Body of pancreas (tissue), 4 donors: ENCODE measurements around the gene TNFRSF1A. TPM values are rescaled to one million over a fixed set of nuclear protein-coding genes. Genes with fewer than 3 reads are reported as not detected.
A peak's percentile ranks its signal among the peaks of the same experiment; 100 is the strongest.

ENCODE experiments used
- ATAC-seq: fragments of 150-250 bp; one replicate; pipeline ENCODE4 v1.9.1; 2016
- DNase-seq, 4 donors: peaks; one replicate each; pipeline ENCODE4 v3.0.0-alpha.2; 2019
- H3K27ac ChIP-seq, 4 donors: fragments of 200-600 bp; sonication (generic); 1 replicate in 3 of 4; 2 replicates in 1 of 4; pipeline versions ENCODE4 v1.5.1 to v1.6.1; 2016 to 2019; ENCODE audit warnings: mild to moderate bottlenecking in 1 of 4, mixed read lengths in 1 of 4, moderate library complexity in 1 of 4
- H3K27me3 ChIP-seq, 2 donors: fragments of 200-600 bp; sonication (generic); one replicate each; pipeline ENCODE4 v1.6.0; 2016; ENCODE audit warnings: mild to moderate bottlenecking in 1 of 2
- H3K36me3 ChIP-seq, 2 donors: fragments of 200-600 bp; sonication (generic); replicated peaks in 1 of 2; 2 replicates each; pipeline ENCODE4 v1.5.1; 2016; ENCODE audit warnings: low read depth in 2 of 2; ENCODE audit not compliant: insufficient read depth in 1 of 2
- H3K4me1 ChIP-seq: fragments of 200-600 bp; sonication (generic); one replicate; pipeline ENCODE4 v1.6.0; 2016
- H3K4me3 ChIP-seq, 2 donors: fragments of 200-600 bp; sonication (generic); 1 replicate in 1 of 2; 2 replicates in 1 of 2; pipeline ENCODE4 v1.5.1; 2016 to 2019
- H3K9me3 ChIP-seq, 3 donors: fragments of 200-600 bp; sonication (generic); 1 replicate in 2 of 3; 2 replicates in 1 of 3; pipeline ENCODE4 v1.5.1; 2016
- CTCF ChIP-seq, 7 experiments: fragments of 450-650 bp in 4 of 7; fragments of 200-600 bp in 3 of 7; sonication (generic) in 3 of 7; IDR thresholded peaks; one replicate each; pipeline ENCODE4 v1.5.1; 2016 to 2019; ENCODE audit warnings: antibody characterized with exemption in 7 of 7
- POLR2A ChIP-seq, 3 donors: fragments of 450-650 bp; IDR thresholded peaks; one replicate each; pipeline ENCODE4 v1.6.1; 2016; ENCODE audit warnings: antibody characterized with exemption in 3 of 3, mild to moderate bottlenecking in 2 of 3
- WGBS, 2 donors: methylation state at CpG; one replicate each; pipeline ENCODE4 v1.1.5; 2017; 5-methylcytosine and 5-hydroxymethylcytosine counted together
- intact Hi-C: fragments of 100-400 bp; cut with DNase I; formaldehyde crosslinking; loops from one replicate; pipeline ENCODE4 v1.15.1; 2023
- total RNA-seq, 2 donors: library from RNA; depleted of rRNA; stranded (reverse); fragments of >200 nt; gene quantifications; one replicate each; pipeline ENCODE4 v1.1.0, GENCODE V29; 2016

Gene TNFRSF1A
- total RNA-seq, 2 donors from 2014 or later, result 54.5 to 92.0 TPM

GRCh38 chr12:6313326-6313940 is 28.4 kb downstream of the TNFRSF1A start:
- intact Hi-C loops, result no loop called here
- TF ChIP-seq CTCF (IDR thresholded peaks at IDR 0.05) (no peak), POLR2A (IDR thresholded peaks at IDR 0.05) (no peak)
- H3K36me3 ChIP-seq, result no peaks in the 10 kb centered on the region
- no peak for DNase-seq
- peak overlapping the region in 3 of 4 donors; percentile 52 to 84 (median 79) for H3K27ac ChIP-seq
- H3K4me1 ChIP-seq, result peaks cover 38% of the 10 kb centered on the region
- 91 to 92% methylated on average over 8 to 14 of the region's 14 CpGs for WGBS, 2 donors
- H3K4me3 ChIP-seq, result no peak overlapping the region
- H3K27me3 ChIP-seq, result no peaks in the 10 kb centered on the region
- no peaks in the 10 kb centered on the region for H3K9me3 ChIP-seq
- no peak for ATAC-seq

- H3K36me3 ChIP-seq, result no peaks in the 10 kb centered on the region
- ATAC-seq, result peak; percentile 55
- 57 to 80% methylated on average over 1 to 11 of the region's 11 CpGs for WGBS, 2 donors
- H3K9me3 ChIP-seq, result no peaks in the 10 kb centered on the region
- no peaks in the 10 kb centered on the region for H3K27me3 ChIP-seq
- intact Hi-C loops, result no loop called here
- H3K4me3 ChIP-seq, result no peak overlapping the region
- peaks cover 38% of the 10 kb centered on the region for H3K4me1 ChIP-seq
- TF ChIP-seq CTCF (IDR thresholded peaks at IDR 0.05), result no peak
- TF ChIP-seq POLR2A (IDR thresholded peaks at IDR 0.05), result no peak
- peak; percentile 51 to 73 (median 68) for DNase-seq
- H3K27ac ChIP-seq, result peak overlapping the region in 3 of 4 donors; percentile 52 to 84 (median 79)
These were observed 29.1 kb downstream of the TNFRSF1A start for GRCh38 chr12:6312529-6313325.

GRCh38 chr12:6311822-6312528 is 29.9 kb downstream of the TNFRSF1A start:
- Histone ChIP-seq H3K4me1 (peaks cover 38% of the 10 kb centered on the region), H3K36me3 (no peaks in the 10 kb centered on the region), H3K27me3 (no peaks in the 10 kb centered on the region), H3K9me3 (no peaks in the 10 kb centered on the region), H3K27ac (peak overlapping the region in 3 of 4 donors; percentile 52 to 84 (median 79)), H3K4me3 (no peak overlapping the region)
- 83 to 93% methylated on average over 3 to 6 of the region's 8 CpGs for WGBS, 2 donors
- DNase-seq (no peak), ATAC-seq (no peak)
- intact Hi-C loops, result no loop called here
- no peak for TF ChIP-seq POLR2A (IDR thresholded peaks at IDR 0.05)
- TF ChIP-seq CTCF (IDR thresholded peaks at IDR 0.05), result no peak

DNA sequence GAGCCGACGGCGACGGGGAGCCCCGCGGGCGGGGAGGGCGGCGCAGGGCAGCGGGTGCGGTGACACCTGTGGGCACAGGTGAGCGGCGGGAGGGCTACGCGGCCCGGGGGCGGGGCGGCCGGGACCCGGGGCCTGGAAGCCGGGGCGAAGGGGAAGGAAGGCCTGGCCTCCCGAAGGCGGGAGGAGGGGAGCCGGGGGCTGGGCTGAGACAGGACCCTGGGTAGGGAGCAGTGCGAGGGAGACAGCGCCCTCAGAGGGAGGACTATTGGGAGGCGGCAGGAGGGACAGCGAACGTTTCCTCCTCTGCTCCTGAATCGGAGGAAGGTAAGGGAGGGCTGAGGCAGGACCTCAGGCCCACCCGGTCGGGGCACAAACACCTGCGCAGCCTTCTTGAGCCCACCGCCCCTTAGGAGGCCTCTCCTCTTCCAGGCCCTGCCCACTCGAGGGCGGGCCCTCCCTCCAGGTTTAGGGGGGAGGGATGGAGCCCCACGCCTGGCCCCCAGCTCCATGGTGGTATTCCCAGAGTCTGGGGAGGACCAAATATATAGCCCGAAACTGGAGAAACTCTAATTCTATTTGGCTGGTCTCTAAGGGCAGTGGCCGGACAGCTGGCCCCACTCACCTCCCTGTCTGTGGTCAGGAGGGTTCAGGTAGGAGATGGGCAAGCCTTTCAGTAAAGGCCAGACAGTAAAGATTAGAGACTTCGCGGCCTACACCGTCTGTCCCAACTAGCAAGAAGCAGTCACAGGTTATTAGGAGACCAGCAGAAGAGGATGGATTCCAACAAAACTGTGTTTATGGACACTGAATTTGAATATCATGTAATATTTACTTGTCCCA is 30.9 kb downstream of the TNFRSF1A start:
- DNase-seq (no peak), ATAC-seq (no peak)
- Histone ChIP-seq H3K27ac (peak overlapping the region; percentile 66 to 84 (median 81)), H3K27me3 (no peaks in the 10 kb centered on the region), H3K4me1 (peaks cover 38% of the 10 kb centered on the region), H3K9me3 (no peaks in the 10 kb centered on the region), H3K36me3 (no peaks in the 10 kb centered on the region), H3K4me3 (peak overlapping the region; percentile 2 to 20)
- intact Hi-C loops, result no loop called here
- WGBS, 2 donors, result 20 to 36% methylated on average over 20 to 43 of the region's 43 CpGs
- TF ChIP-seq POLR2A (IDR thresholded peaks at IDR 0.05) (no peak), CTCF (IDR thresholded peaks at IDR 0.05) (no peak)
